Liver (tissue), 9 donors: ENCODE data around the gene SALL3. TPM values are rescaled to one million over a fixed set of nuclear protein-coding genes. Genes with fewer than 3 reads are reported as not detected.

ENCODE experiments used
- DNase-seq: peaks from one replicate; pipeline ENCODE4 v3.0.0-alpha.2; 2017; ENCODE audit warnings: low spot score
- H3K27ac ChIP-seq, 2 donors: one replicate each; pipeline ENCODE4 v1.7.0; 2013; ENCODE audit warnings: inconsistent platforms in 2 of 2, low read length in 2 of 2, control low read depth in 1 of 2, low read depth in 1 of 2, mild to moderate bottlenecking in 1 of 2
- H3K27me3 ChIP-seq, 4 donors: one replicate each; pipeline versions ENCODE4 v1.6.1 to v1.7.0; 2013; ENCODE audit warnings: low read length in 3 of 4, inconsistent platforms in 1 of 4, mild to moderate bottlenecking in 1 of 4, moderate library complexity in 1 of 4; ENCODE audit not compliant: control insufficient read depth in 4 of 4, insufficient read depth in 4 of 4
- H3K36me3 ChIP-seq, 4 donors: one replicate each; pipeline versions ENCODE4 v1.6.1 to v1.7.0; 2013; ENCODE audit warnings: low read length in 3 of 4, mild to moderate bottlenecking in 3 of 4, low read depth in 1 of 4, moderate library complexity in 1 of 4; ENCODE audit not compliant: control insufficient read depth in 4 of 4, insufficient read depth in 3 of 4
- H3K4me1 ChIP-seq, 4 donors: one replicate each; pipeline versions ENCODE4 v1.6.1 to v1.7.0; 2013; ENCODE audit warnings: low read length in 3 of 4, mild to moderate bottlenecking in 3 of 4, moderate library complexity in 1 of 4; ENCODE audit not compliant: control insufficient read depth in 4 of 4, insufficient read depth in 4 of 4
- H3K4me3 ChIP-seq, 3 donors: one replicate each; pipeline versions ENCODE4 v1.6.1 to v1.7.0; 2013; ENCODE audit warnings: low read length in 3 of 3, control low read depth in 1 of 3, low read depth in 1 of 3, mild to moderate bottlenecking in 1 of 3
- H3K9ac ChIP-seq, 2 donors: one replicate each; pipeline ENCODE4 v1.7.0; 2013; ENCODE audit warnings: low read length in 2 of 2, mild to moderate bottlenecking in 2 of 2, moderate library complexity in 2 of 2, control low read depth in 1 of 2, low read depth in 1 of 2
- H3K9me3 ChIP-seq, 4 donors: one replicate each; pipeline versions ENCODE4 v1.6.1 to v1.7.0; 2013; ENCODE audit warnings: low read length in 3 of 4; ENCODE audit not compliant: control insufficient read depth in 4 of 4
- EGR1 ChIP-seq, 2 donors: IDR thresholded peaks; 2 replicates each; pipeline ENCODE4 v1.6.1; 2016 to 2018; ENCODE audit warnings: antibody characterized with exemption in 2 of 2, low read depth in 2 of 2
- FOXA1 ChIP-seq: IDR thresholded peaks from 2 replicates; pipeline ENCODE4 v1.6.1; 2016; ENCODE audit warnings: antibody characterized with exemption
- HNF4A ChIP-seq, 2 donors: conservative IDR thresholded peaks; 2 replicates each; pipeline ENCODE4 v1.6.1; 2016; ENCODE audit warnings: antibody characterized with exemption in 2 of 2, mild to moderate bottlenecking in 2 of 2
- HNF4G ChIP-seq: IDR thresholded peaks from 2 replicates; pipeline ENCODE4 v1.6.1; 2016; ENCODE audit warnings: antibody characterized with exemption
- JUND ChIP-seq, 2 donors: IDR thresholded peaks; 2 replicates each; pipeline ENCODE4 v1.6.1; 2016; ENCODE audit warnings: antibody characterized with exemption in 2 of 2
- NR2F2 ChIP-seq: IDR thresholded peaks from 2 replicates; pipeline ENCODE4 v1.6.1; 2016; ENCODE audit warnings: antibody characterized with exemption
- RAD21 ChIP-seq, 2 donors: IDR thresholded peaks; 2 replicates each; pipeline ENCODE4 v1.6.1; 2016; ENCODE audit warnings: antibody characterized with exemption in 2 of 2, mild to moderate bottlenecking in 2 of 2
- RXRA ChIP-seq, 2 donors: IDR thresholded peaks; 2 replicates each; pipeline ENCODE4 v1.6.1; 2017 to 2018; ENCODE audit warnings: antibody characterized with exemption in 2 of 2, mild to moderate bottlenecking in 1 of 2
- SP1 ChIP-seq: IDR thresholded peaks from 2 replicates; pipeline ENCODE4 v1.6.1; 2018; ENCODE audit warnings: antibody characterized with exemption, mild to moderate bottlenecking
- TAF1 ChIP-seq: conservative IDR thresholded peaks from 2 replicates; pipeline ENCODE4 v1.6.1; 2016; ENCODE audit warnings: antibody characterized with exemption, mild to moderate bottlenecking
- YY1 ChIP-seq: IDR thresholded peaks from 2 replicates; pipeline ENCODE4 v1.6.1; 2016; ENCODE audit warnings: antibody characterized with exemption, mild to moderate bottlenecking
- WGBS: extraction: QIAGEN DNeasy Blood & Tissue Kit; methylation state at CpG from one replicate; pipeline ENCODE4 v1.1.7; 2013; 5-methylcytosine and 5-hydroxymethylcytosine counted together
- polyA plus RNA-seq, 2 donors: library from polyadenylated mRNA; stranded (reverse) in 1 of 2; unstranded in 1 of 2; fragments of 200-250 nt in 1 of 2; fragments of >200 nt in 1 of 2; fragmentation: Nextera tagmentation in 1 of 2; extraction: Ambion mirVana in 1 of 2; gene quantifications; one replicate each; pipeline versions ENCODE4 v1.2.1 to v1.2.3, GENCODE V29; 2013 to 2015
- total RNA-seq, 2 donors: library from RNA; depleted of rRNA; stranded (reverse); fragments of >200 nt; gene quantifications; one replicate each; pipeline ENCODE4 v1.2.3, GENCODE V29; 2014
- TF ChIP-seq, protein P1 (sequence below): IDR thresholded peaks from 2 replicates; pipeline ENCODE4 v1.6.1; 2016; ENCODE audit warnings: antibody characterized with exemption
- TF ChIP-seq, protein P2 (sequence below): IDR thresholded peaks from 2 replicates; pipeline ENCODE4 v1.6.1; 2016; ENCODE audit warnings: antibody characterized with exemption
- TF ChIP-seq, protein P3 (sequence below): fragments of 150-350 bp; IDR thresholded peaks from 2 replicates; pipeline ENCODE4 v1.5.1; 2017; ENCODE audit warnings: improper control_type of control experiment, low read depth, low read length; ENCODE audit not compliant: missing input control
- TF ChIP-seq, protein P4 (sequence below): IDR thresholded peaks from 2 replicates; pipeline ENCODE4 v1.6.1; 2016; ENCODE audit warnings: antibody characterized with exemption, mild to moderate bottlenecking
- donor health status: healthy.
- donor health status: healthy.
- donor health status: healthy.
- donor health status: healthy.
- donor health status: healthy.

The SALL3 gene
- total and polyA plus RNA-seq, 4 donors = not detected

DNA sequence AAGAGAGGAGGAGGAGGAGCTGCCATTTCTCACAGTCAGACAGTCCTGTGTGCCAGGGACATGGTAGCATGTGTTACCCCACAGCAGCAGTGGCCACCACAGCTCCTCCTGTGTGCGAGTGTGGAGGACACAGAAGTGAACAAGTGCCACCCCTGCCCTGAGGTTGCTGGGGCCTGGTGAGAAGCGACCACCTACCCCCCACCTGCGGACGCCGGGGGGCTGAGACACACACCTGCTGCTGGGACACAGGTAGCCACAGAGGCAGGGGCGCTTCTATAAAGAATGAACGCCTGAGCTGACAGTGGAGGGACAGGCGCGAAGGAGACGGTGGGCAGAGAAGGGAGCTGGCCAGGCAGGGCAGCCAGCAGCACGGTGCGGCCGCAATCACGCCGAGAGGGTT, 32.3 kb upstream of the SALL3 start:
- DNase-seq = no peak
- no peak overlapping the region for H3K27ac ChIP-seq
- WGBS = 83% methylated on average over 15 of the region's 15 CpGs
- no peak overlapping the region for H3K4me3 ChIP-seq
- no peaks in the 10 kb centered on the region for H3K36me3 ChIP-seq
- H3K9me3 ChIP-seq = peaks cover 1 to 5% (median 3%) of the 10 kb centered on the region in 4 donors
- no peak overlapping the region for H3K9ac ChIP-seq
- peaks cover 0 to 7% (median 1%) of the 10 kb centered on the region in 4 donors for H3K27me3 ChIP-seq
- no peaks in the 10 kb centered on the region for H3K4me1 ChIP-seq
- no peak for TF ChIP-seq TAF1
- TF ChIP-seq RXRA (IDR thresholded peaks at IDR 0.05) = no peak
- TF ChIP-seq FOXA1 = no peak

DNA sequence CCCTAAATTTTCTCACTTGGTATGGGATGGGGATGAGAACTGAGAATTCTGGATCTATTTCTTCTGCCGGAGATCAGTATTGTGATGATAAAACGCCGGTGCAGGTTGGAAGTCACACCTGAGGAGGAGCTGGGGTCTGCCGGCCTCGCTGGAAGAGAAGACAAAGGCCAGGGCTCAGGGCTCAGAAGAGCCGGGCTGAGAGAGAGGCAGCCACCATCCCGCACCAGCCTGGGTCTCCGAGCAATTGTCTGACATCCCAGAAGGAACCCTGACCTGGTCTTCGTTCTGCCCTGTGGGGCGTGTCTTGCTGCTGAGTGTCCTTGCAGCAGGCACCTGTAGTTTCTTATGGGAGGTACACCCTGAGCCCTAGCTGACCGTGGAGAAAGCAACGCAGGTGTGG, 31.4 kb upstream of the SALL3 start:
- no peak for DNase-seq
- Histone ChIP-seq H3K4me1 (no peaks in the 10 kb centered on the region), H3K36me3 (no peaks in the 10 kb centered on the region), H3K9ac (no peak overlapping the region), H3K4me3 (no peak overlapping the region), H3K27me3 (peaks cover 0 to 7% (median 1%) of the 10 kb centered on the region in 4 donors), H3K9me3 (peaks cover 1 to 4% (median 2%) of the 10 kb centered on the region in 4 donors), H3K27ac (no peak overlapping the region)
- WGBS = 49% methylated on average over 12 of the region's 12 CpGs
- no peak for TF ChIP-seq EGR1 (IDR thresholded peaks at IDR 0.05; ENCODE audit: low read depth in 2 of 2)
- TF ChIP-seq, protein P1, sequence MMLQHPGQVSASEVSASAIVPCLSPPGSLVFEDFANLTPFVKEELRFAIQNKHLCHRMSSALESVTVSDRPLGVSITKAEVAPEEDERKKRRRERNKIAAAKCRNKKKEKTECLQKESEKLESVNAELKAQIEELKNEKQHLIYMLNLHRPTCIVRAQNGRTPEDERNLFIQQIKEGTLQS = no peak
- no peak for TF ChIP-seq HNF4G
- TF ChIP-seq RAD21 (IDR thresholded peaks at IDR 0.05) = no peak
- TF ChIP-seq NR2F2 = no peak
- TF ChIP-seq, protein P2, sequence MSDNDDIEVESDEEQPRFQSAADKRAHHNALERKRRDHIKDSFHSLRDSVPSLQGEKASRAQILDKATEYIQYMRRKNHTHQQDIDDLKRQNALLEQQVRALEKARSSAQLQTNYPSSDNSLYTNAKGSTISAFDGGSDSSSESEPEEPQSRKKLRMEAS = no peak
- TF ChIP-seq HNF4A (conservative IDR thresholded peaks at IDR 0.05) = no peak
- no peak for TF ChIP-seq RXRA (IDR thresholded peaks at IDR 0.05)
- TF ChIP-seq, protein P3, sequence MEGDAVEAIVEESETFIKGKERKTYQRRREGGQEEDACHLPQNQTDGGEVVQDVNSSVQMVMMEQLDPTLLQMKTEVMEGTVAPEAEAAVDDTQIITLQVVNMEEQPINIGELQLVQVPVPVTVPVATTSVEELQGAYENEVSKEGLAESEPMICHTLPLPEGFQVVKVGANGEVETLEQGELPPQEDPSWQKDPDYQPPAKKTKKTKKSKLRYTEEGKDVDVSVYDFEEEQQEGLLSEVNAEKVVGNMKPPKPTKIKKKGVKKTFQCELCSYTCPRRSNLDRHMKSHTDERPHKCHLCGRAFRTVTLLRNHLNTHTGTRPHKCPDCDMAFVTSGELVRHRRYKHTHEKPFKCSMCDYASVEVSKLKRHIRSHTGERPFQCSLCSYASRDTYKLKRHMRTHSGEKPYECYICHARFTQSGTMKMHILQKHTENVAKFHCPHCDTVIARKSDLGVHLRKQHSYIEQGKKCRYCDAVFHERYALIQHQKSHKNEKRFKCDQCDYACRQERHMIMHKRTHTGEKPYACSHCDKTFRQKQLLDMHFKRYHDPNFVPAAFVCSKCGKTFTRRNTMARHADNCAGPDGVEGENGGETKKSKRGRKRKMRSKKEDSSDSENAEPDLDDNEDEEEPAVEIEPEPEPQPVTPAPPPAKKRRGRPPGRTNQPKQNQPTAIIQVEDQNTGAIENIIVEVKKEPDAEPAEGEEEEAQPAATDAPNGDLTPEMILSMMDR = no peak
- TF ChIP-seq FOXA1 = no peak
- TF ChIP-seq, protein P4, sequence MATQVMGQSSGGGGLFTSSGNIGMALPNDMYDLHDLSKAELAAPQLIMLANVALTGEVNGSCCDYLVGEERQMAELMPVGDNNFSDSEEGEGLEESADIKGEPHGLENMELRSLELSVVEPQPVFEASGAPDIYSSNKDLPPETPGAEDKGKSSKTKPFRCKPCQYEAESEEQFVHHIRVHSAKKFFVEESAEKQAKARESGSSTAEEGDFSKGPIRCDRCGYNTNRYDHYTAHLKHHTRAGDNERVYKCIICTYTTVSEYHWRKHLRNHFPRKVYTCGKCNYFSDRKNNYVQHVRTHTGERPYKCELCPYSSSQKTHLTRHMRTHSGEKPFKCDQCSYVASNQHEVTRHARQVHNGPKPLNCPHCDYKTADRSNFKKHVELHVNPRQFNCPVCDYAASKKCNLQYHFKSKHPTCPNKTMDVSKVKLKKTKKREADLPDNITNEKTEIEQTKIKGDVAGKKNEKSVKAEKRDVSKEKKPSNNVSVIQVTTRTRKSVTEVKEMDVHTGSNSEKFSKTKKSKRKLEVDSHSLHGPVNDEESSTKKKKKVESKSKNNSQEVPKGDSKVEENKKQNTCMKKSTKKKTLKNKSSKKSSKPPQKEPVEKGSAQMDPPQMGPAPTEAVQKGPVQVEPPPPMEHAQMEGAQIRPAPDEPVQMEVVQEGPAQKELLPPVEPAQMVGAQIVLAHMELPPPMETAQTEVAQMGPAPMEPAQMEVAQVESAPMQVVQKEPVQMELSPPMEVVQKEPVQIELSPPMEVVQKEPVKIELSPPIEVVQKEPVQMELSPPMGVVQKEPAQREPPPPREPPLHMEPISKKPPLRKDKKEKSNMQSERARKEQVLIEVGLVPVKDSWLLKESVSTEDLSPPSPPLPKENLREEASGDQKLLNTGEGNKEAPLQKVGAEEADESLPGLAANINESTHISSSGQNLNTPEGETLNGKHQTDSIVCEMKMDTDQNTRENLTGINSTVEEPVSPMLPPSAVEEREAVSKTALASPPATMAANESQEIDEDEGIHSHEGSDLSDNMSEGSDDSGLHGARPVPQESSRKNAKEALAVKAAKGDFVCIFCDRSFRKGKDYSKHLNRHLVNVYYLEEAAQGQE = no peak
- no peak for TF ChIP-seq YY1
- no peak for TF ChIP-seq TAF1
- no peak for TF ChIP-seq SP1
- no peak for TF ChIP-seq JUND (IDR thresholded peaks at IDR 0.05)
